Liver (tissue), 9 donors: Measurements from ENCODE around the gene RORC. TPM values are rescaled to one million over a fixed set of nuclear protein-coding genes. Genes with fewer than 3 reads are reported as not detected.

Experiments
- DNase-seq: peaks from one replicate; pipeline ENCODE4 v3.0.0-alpha.2; 2017; ENCODE audit warnings: low spot score
- H3K27ac ChIP-seq, 2 donors: one replicate each; pipeline ENCODE4 v1.7.0; 2013; ENCODE audit warnings: inconsistent platforms in 2 of 2, low read length in 2 of 2, control low read depth in 1 of 2, low read depth in 1 of 2, mild to moderate bottlenecking in 1 of 2
- H3K27me3 ChIP-seq, 4 donors: one replicate each; pipeline versions ENCODE4 v1.6.1 to v1.7.0; 2013; ENCODE audit warnings: low read length in 3 of 4, inconsistent platforms in 1 of 4, mild to moderate bottlenecking in 1 of 4, moderate library complexity in 1 of 4; ENCODE audit not compliant: control insufficient read depth in 4 of 4, insufficient read depth in 4 of 4
- H3K36me3 ChIP-seq, 4 donors: one replicate each; pipeline versions ENCODE4 v1.6.1 to v1.7.0; 2013; ENCODE audit warnings: low read length in 3 of 4, mild to moderate bottlenecking in 3 of 4, low read depth in 1 of 4, moderate library complexity in 1 of 4; ENCODE audit not compliant: control insufficient read depth in 4 of 4, insufficient read depth in 3 of 4
- H3K4me1 ChIP-seq, 4 donors: one replicate each; pipeline versions ENCODE4 v1.6.1 to v1.7.0; 2013; ENCODE audit warnings: low read length in 3 of 4, mild to moderate bottlenecking in 3 of 4, moderate library complexity in 1 of 4; ENCODE audit not compliant: control insufficient read depth in 4 of 4, insufficient read depth in 4 of 4
- H3K4me3 ChIP-seq, 3 donors: one replicate each; pipeline versions ENCODE4 v1.6.1 to v1.7.0; 2013; ENCODE audit warnings: low read length in 3 of 3, control low read depth in 1 of 3, low read depth in 1 of 3, mild to moderate bottlenecking in 1 of 3
- H3K9ac ChIP-seq, 2 donors: one replicate each; pipeline ENCODE4 v1.7.0; 2013; ENCODE audit warnings: low read length in 2 of 2, mild to moderate bottlenecking in 2 of 2, moderate library complexity in 2 of 2, control low read depth in 1 of 2, low read depth in 1 of 2
- H3K9me3 ChIP-seq, 4 donors: one replicate each; pipeline versions ENCODE4 v1.6.1 to v1.7.0; 2013; ENCODE audit warnings: low read length in 3 of 4; ENCODE audit not compliant: control insufficient read depth in 4 of 4
- FOXA1 ChIP-seq: IDR thresholded peaks from 2 replicates; pipeline ENCODE4 v1.6.1; 2016; ENCODE audit warnings: antibody characterized with exemption
- GABPA ChIP-seq, 2 donors: IDR thresholded peaks in 1 of 2; conservative IDR thresholded peaks in 1 of 2; 2 replicates each; pipeline ENCODE4 v1.6.1; 2016; ENCODE audit warnings: antibody characterized with exemption in 2 of 2, mild to moderate bottlenecking in 1 of 2, moderate library complexity in 1 of 2
- HNF4A ChIP-seq, 2 donors: conservative IDR thresholded peaks; 2 replicates each; pipeline ENCODE4 v1.6.1; 2016; ENCODE audit warnings: antibody characterized with exemption in 2 of 2, mild to moderate bottlenecking in 2 of 2
- HNF4G ChIP-seq: IDR thresholded peaks from 2 replicates; pipeline ENCODE4 v1.6.1; 2016; ENCODE audit warnings: antibody characterized with exemption
- JUND ChIP-seq, 2 donors: IDR thresholded peaks; 2 replicates each; pipeline ENCODE4 v1.6.1; 2016; ENCODE audit warnings: antibody characterized with exemption in 2 of 2
- RXRA ChIP-seq, 2 donors: IDR thresholded peaks; 2 replicates each; pipeline ENCODE4 v1.6.1; 2017 to 2018; ENCODE audit warnings: antibody characterized with exemption in 2 of 2, mild to moderate bottlenecking in 1 of 2
- WGBS: extraction: QIAGEN DNeasy Blood & Tissue Kit; methylation state at CpG from one replicate; pipeline ENCODE4 v1.1.7; 2013; 5-methylcytosine and 5-hydroxymethylcytosine counted together
- polyA plus RNA-seq, 2 donors: library from polyadenylated mRNA; stranded (reverse) in 1 of 2; unstranded in 1 of 2; fragments of 200-250 nt in 1 of 2; fragments of >200 nt in 1 of 2; fragmentation: Nextera tagmentation in 1 of 2; extraction: Ambion mirVana in 1 of 2; gene quantifications; one replicate each; pipeline versions ENCODE4 v1.2.1 to v1.2.3, GENCODE V29; 2013 to 2015
- total RNA-seq, 2 donors: library from RNA; depleted of rRNA; stranded (reverse); fragments of >200 nt; gene quantifications; one replicate each; pipeline ENCODE4 v1.2.3, GENCODE V29; 2014
- TF ChIP-seq, protein P1 (sequence below): IDR thresholded peaks from 2 replicates; pipeline ENCODE4 v1.6.1; 2016; ENCODE audit warnings: antibody characterized with exemption, mild to moderate bottlenecking
- TF ChIP-seq, protein P2 (sequence below): fragments of 150-350 bp; IDR thresholded peaks from 2 replicates; pipeline ENCODE4 v1.5.1; 2017; ENCODE audit warnings: improper control_type of control experiment, low read depth, low read length; ENCODE audit not compliant: missing input control
- TF ChIP-seq, protein P3 (sequence below): IDR thresholded peaks from 2 replicates; pipeline ENCODE4 v1.6.1; 2016; ENCODE audit warnings: antibody characterized with exemption
- TF ChIP-seq, protein P4 (sequence below): IDR thresholded peaks from 2 replicates; pipeline ENCODE4 v1.6.1; 2016; ENCODE audit warnings: antibody characterized with exemption
- donor health status: healthy.
- donor health status: healthy.
- donor health status: healthy.
- donor health status: healthy.
- donor health status: healthy.

RORC gene
- total and polyA plus RNA-seq, 4 donors = 2.9 to 59.2 (median 13.0) TPM

DNA sequence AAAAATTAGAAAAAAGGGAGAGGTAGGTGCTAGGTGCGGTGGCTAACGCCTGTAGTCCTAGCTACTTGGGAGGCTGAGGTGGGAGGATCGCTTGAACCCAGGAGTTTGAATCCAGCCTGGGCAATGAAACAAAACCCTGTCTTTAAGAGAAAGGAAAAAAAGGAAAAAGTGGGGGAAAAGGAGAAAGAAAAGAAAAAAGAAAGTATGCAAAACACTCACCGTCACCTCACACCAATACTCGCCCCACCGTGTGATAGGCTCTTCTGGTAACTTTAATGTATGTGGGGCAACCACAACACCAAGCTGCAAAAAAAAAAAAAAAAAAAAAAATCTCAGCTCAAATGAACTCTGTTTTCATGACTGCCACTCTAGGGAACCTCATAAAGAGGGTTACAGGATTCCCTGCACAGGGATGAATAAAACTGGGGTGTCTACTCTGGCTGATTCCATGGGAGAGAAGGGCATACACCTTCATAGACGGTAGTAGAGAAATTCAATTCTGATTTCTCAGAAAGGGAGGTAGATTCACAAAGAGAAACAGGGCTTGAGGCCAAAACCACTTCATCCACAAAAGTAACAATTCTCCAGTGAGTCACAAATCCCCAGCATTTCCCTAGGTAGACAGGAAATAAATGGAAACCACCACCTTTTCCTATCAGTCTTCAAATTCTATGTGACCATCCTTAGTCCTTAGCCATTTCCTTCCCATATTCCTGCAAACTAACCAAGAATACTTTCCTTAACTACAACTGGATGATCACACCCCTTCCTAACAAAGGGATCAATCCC lies 70.8 kb downstream of the RORC start:
- no peak overlapping the region for H3K9ac ChIP-seq
- 97% methylated on average over 7 of the region's 7 CpGs for WGBS
- H3K4me3 ChIP-seq = no peak overlapping the region
- no peaks in the 10 kb centered on the region for H3K27me3 ChIP-seq
- no peak for TF ChIP-seq HNF4G
- TF ChIP-seq, protein P1, sequence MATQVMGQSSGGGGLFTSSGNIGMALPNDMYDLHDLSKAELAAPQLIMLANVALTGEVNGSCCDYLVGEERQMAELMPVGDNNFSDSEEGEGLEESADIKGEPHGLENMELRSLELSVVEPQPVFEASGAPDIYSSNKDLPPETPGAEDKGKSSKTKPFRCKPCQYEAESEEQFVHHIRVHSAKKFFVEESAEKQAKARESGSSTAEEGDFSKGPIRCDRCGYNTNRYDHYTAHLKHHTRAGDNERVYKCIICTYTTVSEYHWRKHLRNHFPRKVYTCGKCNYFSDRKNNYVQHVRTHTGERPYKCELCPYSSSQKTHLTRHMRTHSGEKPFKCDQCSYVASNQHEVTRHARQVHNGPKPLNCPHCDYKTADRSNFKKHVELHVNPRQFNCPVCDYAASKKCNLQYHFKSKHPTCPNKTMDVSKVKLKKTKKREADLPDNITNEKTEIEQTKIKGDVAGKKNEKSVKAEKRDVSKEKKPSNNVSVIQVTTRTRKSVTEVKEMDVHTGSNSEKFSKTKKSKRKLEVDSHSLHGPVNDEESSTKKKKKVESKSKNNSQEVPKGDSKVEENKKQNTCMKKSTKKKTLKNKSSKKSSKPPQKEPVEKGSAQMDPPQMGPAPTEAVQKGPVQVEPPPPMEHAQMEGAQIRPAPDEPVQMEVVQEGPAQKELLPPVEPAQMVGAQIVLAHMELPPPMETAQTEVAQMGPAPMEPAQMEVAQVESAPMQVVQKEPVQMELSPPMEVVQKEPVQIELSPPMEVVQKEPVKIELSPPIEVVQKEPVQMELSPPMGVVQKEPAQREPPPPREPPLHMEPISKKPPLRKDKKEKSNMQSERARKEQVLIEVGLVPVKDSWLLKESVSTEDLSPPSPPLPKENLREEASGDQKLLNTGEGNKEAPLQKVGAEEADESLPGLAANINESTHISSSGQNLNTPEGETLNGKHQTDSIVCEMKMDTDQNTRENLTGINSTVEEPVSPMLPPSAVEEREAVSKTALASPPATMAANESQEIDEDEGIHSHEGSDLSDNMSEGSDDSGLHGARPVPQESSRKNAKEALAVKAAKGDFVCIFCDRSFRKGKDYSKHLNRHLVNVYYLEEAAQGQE = no peak
- H3K27ac ChIP-seq = no peak overlapping the region
- peaks cover 10 to 47% (median 28%) of the 10 kb centered on the region in 4 donors for H3K36me3 ChIP-seq
- no peak for DNase-seq
- no peaks in the 10 kb centered on the region for H3K9me3 ChIP-seq
- H3K4me1 ChIP-seq = peaks cover 3 to 16% (median 13%) of the 10 kb centered on the region in 4 donors

DNA sequence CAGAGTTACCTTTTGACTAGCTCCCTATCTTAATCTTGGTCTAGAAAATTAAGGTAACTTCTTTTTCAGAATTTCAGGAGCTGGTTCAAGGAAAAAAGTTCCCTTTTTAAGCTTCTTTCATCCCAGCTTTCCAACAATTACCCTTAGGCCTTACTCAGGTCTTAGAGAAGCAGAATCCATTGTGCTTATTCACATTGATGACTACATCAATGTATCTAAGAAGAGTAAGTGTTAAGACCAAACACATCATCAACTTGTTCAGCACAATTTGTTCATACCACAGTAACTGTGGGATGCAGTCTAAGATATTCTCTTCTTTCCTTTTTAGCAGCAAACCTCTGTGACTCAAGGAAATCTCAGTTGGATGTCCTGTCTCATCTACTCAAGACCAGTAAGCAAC lies 72.4 kb downstream of the RORC start:
- Histone ChIP-seq H3K4me1 (peaks cover 3 to 16% (median 13%) of the 10 kb centered on the region in 4 donors), H3K4me3 (no peak overlapping the region), H3K9ac (no peak overlapping the region), H3K9me3 (no peaks in the 10 kb centered on the region), H3K27me3 (no peaks in the 10 kb centered on the region), H3K27ac (no peak overlapping the region), H3K36me3 (peaks cover 12 to 51% (median 29%) of the 10 kb centered on the region in 4 donors)
- TF ChIP-seq, protein P1 = no peak
- TF ChIP-seq HNF4G = no peak
- no peak for TF ChIP-seq JUND (IDR thresholded peaks at IDR 0.05)
- TF ChIP-seq, protein P2, sequence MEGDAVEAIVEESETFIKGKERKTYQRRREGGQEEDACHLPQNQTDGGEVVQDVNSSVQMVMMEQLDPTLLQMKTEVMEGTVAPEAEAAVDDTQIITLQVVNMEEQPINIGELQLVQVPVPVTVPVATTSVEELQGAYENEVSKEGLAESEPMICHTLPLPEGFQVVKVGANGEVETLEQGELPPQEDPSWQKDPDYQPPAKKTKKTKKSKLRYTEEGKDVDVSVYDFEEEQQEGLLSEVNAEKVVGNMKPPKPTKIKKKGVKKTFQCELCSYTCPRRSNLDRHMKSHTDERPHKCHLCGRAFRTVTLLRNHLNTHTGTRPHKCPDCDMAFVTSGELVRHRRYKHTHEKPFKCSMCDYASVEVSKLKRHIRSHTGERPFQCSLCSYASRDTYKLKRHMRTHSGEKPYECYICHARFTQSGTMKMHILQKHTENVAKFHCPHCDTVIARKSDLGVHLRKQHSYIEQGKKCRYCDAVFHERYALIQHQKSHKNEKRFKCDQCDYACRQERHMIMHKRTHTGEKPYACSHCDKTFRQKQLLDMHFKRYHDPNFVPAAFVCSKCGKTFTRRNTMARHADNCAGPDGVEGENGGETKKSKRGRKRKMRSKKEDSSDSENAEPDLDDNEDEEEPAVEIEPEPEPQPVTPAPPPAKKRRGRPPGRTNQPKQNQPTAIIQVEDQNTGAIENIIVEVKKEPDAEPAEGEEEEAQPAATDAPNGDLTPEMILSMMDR = no peak
- TF ChIP-seq, protein P3, sequence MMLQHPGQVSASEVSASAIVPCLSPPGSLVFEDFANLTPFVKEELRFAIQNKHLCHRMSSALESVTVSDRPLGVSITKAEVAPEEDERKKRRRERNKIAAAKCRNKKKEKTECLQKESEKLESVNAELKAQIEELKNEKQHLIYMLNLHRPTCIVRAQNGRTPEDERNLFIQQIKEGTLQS = no peak
- no peak for TF ChIP-seq RXRA (IDR thresholded peaks at IDR 0.05)
- TF ChIP-seq FOXA1 = no peak
- TF ChIP-seq GABPA (IDR thresholded peaks at IDR 0.05 in 1 of 2, conservative IDR thresholded peaks at IDR 0.05 in 1 of 2) = no peak
- no peak for TF ChIP-seq HNF4A (conservative IDR thresholded peaks at IDR 0.05)
- TF ChIP-seq, protein P4, sequence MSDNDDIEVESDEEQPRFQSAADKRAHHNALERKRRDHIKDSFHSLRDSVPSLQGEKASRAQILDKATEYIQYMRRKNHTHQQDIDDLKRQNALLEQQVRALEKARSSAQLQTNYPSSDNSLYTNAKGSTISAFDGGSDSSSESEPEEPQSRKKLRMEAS = no peak
- no peak for DNase-seq
